Endothelial cell (in vitro differentiated cells): ENCODE measurements around the gene ZC3H10. TPM values are rescaled to one million over a fixed set of nuclear protein-coding genes. Genes with fewer than 3 reads are reported as not detected.
A peak's percentile ranks its signal among the peaks of the same experiment; 100 is the strongest.
"Not testable (repeated sequence)": the region's sequence is repeated elsewhere in the genome, so short reads cannot be mapped to it uniquely, and the experiment has no call there.

ENCODE experiments used
- DNase-seq: peaks from one replicate; pipeline ENCODE4 v3.0.0; 2021; ENCODE audit warnings: low spot score
- H3K27ac Mint-ChIP-seq: one replicate; pipeline ENCODE4 v1.8.0; 2021; ENCODE audit warnings: mixed read lengths, inconsistent platforms; ENCODE audit not compliant: unreplicated experiment
- H3K27me3 Mint-ChIP-seq: one replicate; pipeline ENCODE4 v1.8.0; 2021; ENCODE audit warnings: mild to moderate bottlenecking, moderate library complexity, mixed read lengths, inconsistent platforms; ENCODE audit not compliant: unreplicated experiment
- H3K36me3 Mint-ChIP-seq: one replicate; pipeline ENCODE4 v1.8.0; 2021; ENCODE audit warnings: mild to moderate bottlenecking, low read depth, mixed read lengths, inconsistent platforms; ENCODE audit not compliant: unreplicated experiment
- H3K4me1 Mint-ChIP-seq: one replicate; pipeline ENCODE4 v1.8.0; 2021; ENCODE audit warnings: mild to moderate bottlenecking, mixed read lengths, inconsistent platforms; ENCODE audit not compliant: unreplicated experiment
- H3K4me3 Mint-ChIP-seq: one replicate; pipeline ENCODE4 v1.8.0; 2021; ENCODE audit warnings: mild to moderate bottlenecking, mixed read lengths, inconsistent platforms; ENCODE audit not compliant: unreplicated experiment
- H3K9me3 Mint-ChIP-seq: one replicate; pipeline ENCODE4 v1.8.0; 2021; ENCODE audit warnings: mixed read lengths, inconsistent platforms; ENCODE audit not compliant: unreplicated experiment
- CTCF ChIP-seq: fragments of 200-600 bp; sonication (generic); IDR thresholded peaks from one replicate; pipeline ENCODE4 v1.5.0; 2021; ENCODE audit warnings: antibody characterized with exemption; ENCODE audit not compliant: unreplicated experiment
- total RNA-seq: library from RNA; stranded (reverse); fragmentation: NEBNext Ultra II Directional; extraction: Animal tissue kit (Norgen Biotek cat#: 25700); gene quantifications from one replicate; pipeline ENCODE4 v1.2.1, GENCODE V29; 2021; ENCODE audit not compliant: unreplicated experiment

ZC3H10 gene
- total RNA-seq, 1 donor from 2014 or later, result 10.4 TPM

GRCh38 chr12:56155256-56155845 lies 37.3 kb downstream of the ZC3H10 start:
- peak overlapping the region; percentile 75 for H3K27ac Mint-ChIP-seq
- H3K36me3 Mint-ChIP-seq, result peaks cover 35% of the 10 kb centered on the region
- DNase-seq, result no peak
- no peak for TF ChIP-seq CTCF
- no peaks in the 10 kb centered on the region for H3K9me3 Mint-ChIP-seq
- H3K4me3 Mint-ChIP-seq, result peak overlapping the region; percentile 84
- H3K27me3 Mint-ChIP-seq, result peaks cover 35% of the 10 kb centered on the region
- H3K4me1 Mint-ChIP-seq, result peaks cover 52% of the 10 kb centered on the region

- not testable (repeated sequence) for H3K9me3 Mint-ChIP-seq, DNase-seq
- Mint-ChIP-seq H3K4me3 (peak overlapping the region; percentile 89), H3K4me1 (peaks cover 58% of the 10 kb centered on the region), H3K27ac (peak overlapping the region; percentile 100), H3K36me3 (peaks cover 46% of the 10 kb centered on the region), H3K27me3 (peaks cover 45% of the 10 kb centered on the region)
Measured at GRCh38 chr12:56156464-56157200, 38.6 kb downstream of the ZC3H10 start.

- Mint-ChIP-seq H3K4me3 (peak overlapping the region; percentile 89), H3K36me3 (peaks cover 52% of the 10 kb centered on the region), H3K9me3 (no peaks in the 10 kb centered on the region), H3K27me3 (peaks cover 49% of the 10 kb centered on the region), H3K4me1 (peaks cover 58% of the 10 kb centered on the region), H3K27ac (peak overlapping the region; percentile 100)
- peak; percentile 70 for TF ChIP-seq CTCF
- DNase-seq, result peak; percentile 85
Measured at GRCh38 chr12:56157201-56158028, 39.3 kb downstream of the ZC3H10 start.

DNA sequence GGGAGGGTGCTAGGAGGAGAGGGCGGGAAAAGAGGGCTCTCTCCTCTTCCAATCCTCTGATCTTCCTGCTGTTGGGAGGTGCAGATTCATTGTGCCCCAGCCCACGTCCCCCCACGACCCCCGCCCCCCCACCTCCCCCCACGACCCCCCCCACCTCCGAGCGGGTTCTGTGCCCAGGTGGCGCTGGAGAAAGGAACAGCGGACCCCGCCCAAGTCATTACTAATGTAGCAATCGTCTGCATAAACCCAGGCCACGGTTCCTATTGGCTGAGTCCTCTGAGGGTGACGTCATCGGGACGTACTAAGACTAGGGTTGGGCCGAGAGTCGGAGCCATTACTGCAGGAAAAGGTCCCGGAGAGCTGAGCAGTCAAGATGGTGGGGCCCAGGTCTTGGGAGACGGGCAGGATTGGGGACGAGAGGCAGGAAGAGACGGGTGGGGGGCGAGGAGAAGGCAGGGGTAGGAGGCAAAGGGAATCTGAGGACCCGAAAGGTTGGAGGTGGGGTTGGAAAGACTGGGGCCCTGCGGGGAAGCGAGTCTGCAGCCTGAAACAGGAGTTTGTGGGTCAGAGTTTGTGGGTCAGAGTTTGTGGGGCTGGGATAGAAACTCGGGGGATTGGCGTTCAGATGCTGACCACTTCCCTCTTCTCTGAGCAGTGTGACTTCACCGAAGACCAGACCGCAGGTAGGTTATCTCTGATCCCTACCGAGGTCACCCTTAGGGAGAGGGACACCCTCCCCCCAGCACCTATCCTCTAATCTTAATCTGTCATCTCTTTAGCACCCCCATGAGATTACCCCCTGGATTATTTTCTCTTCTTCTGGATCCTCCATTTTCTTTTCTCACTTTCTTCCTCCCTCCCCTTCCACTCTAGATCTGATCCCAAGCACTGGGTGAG lies 40.2 kb downstream of the ZC3H10 start, which contains the start of gene MYL6:
Gene MYL6 (plus strand): TSS at position 331 of the 897 bp plus-strand sequence. CDS start 43 bp downstream, at position 374.
- H3K4me3 Mint-ChIP-seq, result peak within 1 kb of the TSS; percentile 100
- peaks cover 50% of the 10 kb centered on the region for H3K27me3 Mint-ChIP-seq
- no peaks in the 10 kb centered on the region for H3K9me3 Mint-ChIP-seq
- peak; percentile 86 for DNase-seq
- TF ChIP-seq CTCF, result no peak
- H3K27ac Mint-ChIP-seq, result peak within 1 kb of the TSS; percentile 100
- peaks cover 51% of the 10 kb centered on the region for H3K4me1 Mint-ChIP-seq
- H3K36me3 Mint-ChIP-seq, result peaks cover 58% of the 10 kb centered on the region
